MM.1S (cell line): ENCODE results near the gene KANSL2.
"Not testable (repeated sequence)": the region's sequence is repeated elsewhere in the genome, so short reads cannot be mapped to it uniquely, and the experiment has no call there.

ENCODE experiments used
- DNase-seq: peaks from one replicate; pipeline ENCODE4 v3.0.0-alpha.2; 2015
- H2AFZ ChIP-seq: fragments of 300-600 bp; sonication (generic); 2 replicates; pipeline ENCODE4 v1.6.0; 2016; ENCODE audit warnings: antibody characterized with exemption, low read length
- H3F3A ChIP-seq: fragments of 300-600 bp; sonication (generic); 2 replicates; pipeline ENCODE4 v1.6.1; 2016; ENCODE audit warnings: mild to moderate bottlenecking, antibody characterized with exemption, low read length, moderate library complexity, mixed read lengths; ENCODE audit not compliant: insufficient read depth
- H3K27ac ChIP-seq: fragments of 300-600 bp; sonication (generic); 2 replicates; pipeline ENCODE4 v1.5.1; 2016; ENCODE audit warnings: mild to moderate bottlenecking, low read length
- H3K27me3 ChIP-seq: fragments of 300-600 bp; sonication (generic); replicated peaks from 2 replicates; pipeline ENCODE4 v1.6.0; 2016; ENCODE audit warnings: low read length; ENCODE audit not compliant: insufficient read depth
- H3K36me3 ChIP-seq: fragments of 300-600 bp; sonication (generic); replicated peaks from 2 replicates; pipeline ENCODE4 v1.6.1; 2016; ENCODE audit warnings: mild to moderate bottlenecking, low read length, mixed read lengths; ENCODE audit not compliant: insufficient read depth
- H3K4me1 ChIP-seq: fragments of 300-600 bp; sonication (generic); 2 replicates; pipeline ENCODE4 v1.6.1; 2016; ENCODE audit warnings: low read length, mixed read lengths
- H3K4me2 ChIP-seq: fragments of 300-600 bp; sonication (generic); 2 replicates; pipeline ENCODE4 v1.6.0; 2016; ENCODE audit warnings: low read depth, low read length
- H3K4me3 ChIP-seq: fragments of 300-600 bp; sonication (generic); 2 replicates; pipeline ENCODE4 v1.5.1; 2016; ENCODE audit warnings: low read length, mixed read lengths
- H3K79me2 ChIP-seq: fragments of 300-600 bp; sonication (generic); 2 replicates; pipeline ENCODE4 v1.6.1; 2016; ENCODE audit warnings: mixed run types, low read length, mixed read lengths
- H3K9ac ChIP-seq: fragments of 300-600 bp; sonication (generic); 2 replicates; pipeline ENCODE4 v1.6.1; 2016; ENCODE audit warnings: low read length, mixed read lengths
- H3K9me2 ChIP-seq: fragments of 300-600 bp; sonication (generic); replicated peaks from 2 replicates; pipeline ENCODE4 v1.6.1; 2016; ENCODE audit warnings: mild to moderate bottlenecking, low read length, mixed read lengths; ENCODE audit not compliant: insufficient read depth
- H3K9me3 ChIP-seq: fragments of 300-600 bp; sonication (generic); replicated peaks from 2 replicates; pipeline ENCODE4 v1.6.1; 2016; ENCODE audit warnings: mild to moderate bottlenecking, low read length, mixed read lengths; ENCODE audit not compliant: insufficient read depth
- H4K20me1 ChIP-seq: fragments of 300-600 bp; sonication (generic); 2 replicates; pipeline ENCODE4 v1.6.1; 2016; ENCODE audit warnings: mild to moderate bottlenecking, low read length, moderate library complexity, mixed read lengths; ENCODE audit not compliant: insufficient read depth
- CTCF ChIP-seq: fragments of 300-600 bp; sonication (generic); IDR thresholded peaks from 2 replicates; pipeline ENCODE4 v1.5.1; 2016; ENCODE audit warnings: antibody characterized with exemption, low read length, mixed read lengths
- EZH2 ChIP-seq: fragments of 300-600 bp; sonication (generic); optimal IDR thresholded peaks from 2 replicates; pipeline ENCODE3; 2017; ENCODE audit warnings: low read depth, mild to moderate bottlenecking, antibody characterized with exemption, low read length, mixed read lengths
- EZH2phosphoT487 ChIP-seq: fragments of 300-600 bp; sonication (generic); IDR thresholded peaks from 2 replicates; pipeline ENCODE4 v1.6.1; 2018; ENCODE audit warnings: antibody characterized with exemption, low read length

The KANSL2 gene

GRCh38 chr12:48630346-48630745 lies 51.7 kb downstream of the KANSL2 start:
- Histone ChIP-seq H3K4me3 (no peak overlapping the region), H3K27me3 (no peaks in the 10 kb centered on the region), H3K4me2 (no peak overlapping the region), H3F3A (no peaks in the 10 kb centered on the region), H4K20me1 (no peaks in the 10 kb centered on the region), H3K79me2 (no peaks in the 10 kb centered on the region), H3K9me2 (no peaks in the 10 kb centered on the region), H2AFZ (no peak overlapping the region), H3K27ac (no peak overlapping the region), H3K9me3 (no peaks in the 10 kb centered on the region), H3K36me3 (no peaks in the 10 kb centered on the region), H3K9ac (no peak overlapping the region), H3K4me1 (no peaks in the 10 kb centered on the region)
- no peak for TF ChIP-seq EZH2phosphoT487
- no peak for TF ChIP-seq EZH2
- no peak for TF ChIP-seq CTCF
- no peak for DNase-seq

- H3K9me3 ChIP-seq: no peaks in the 10 kb centered on the region
- no peak overlapping the region for H3K4me3 ChIP-seq
- H3K27ac ChIP-seq: no peak overlapping the region
- H3K36me3 ChIP-seq: no peaks in the 10 kb centered on the region
- H3K79me2 ChIP-seq: no peaks in the 10 kb centered on the region
- no peaks in the 10 kb centered on the region for H3K27me3 ChIP-seq
- no peaks in the 10 kb centered on the region for H3K9me2 ChIP-seq
- TF ChIP-seq EZH2phosphoT487 (no peak), CTCF (no peak), EZH2 (no peak)
- no peaks in the 10 kb centered on the region for H3K4me1 ChIP-seq
- no peaks in the 10 kb centered on the region for H4K20me1 ChIP-seq
- no peak for DNase-seq
- no peak overlapping the region for H2AFZ ChIP-seq
- no peaks in the 10 kb centered on the region for H3F3A ChIP-seq
- H3K9ac ChIP-seq: no peak overlapping the region
- no peak overlapping the region for H3K4me2 ChIP-seq
Observed at GRCh38 chr12:48629541-48629940, 52.5 kb downstream of the KANSL2 start.

- TF ChIP-seq CTCF: no peak
- TF ChIP-seq EZH2phosphoT487: no peak
- no peak for TF ChIP-seq EZH2
- H3K4me1 ChIP-seq: no peaks in the 10 kb centered on the region
- H3K79me2 ChIP-seq: no peaks in the 10 kb centered on the region
- H2AFZ ChIP-seq: no peak overlapping the region
- no peak overlapping the region for H3K9ac ChIP-seq
- no peaks in the 10 kb centered on the region for H4K20me1 ChIP-seq
- no peak overlapping the region for H3K4me2 ChIP-seq
- DNase-seq: no peak
- H3K27me3 ChIP-seq: no peaks in the 10 kb centered on the region
- no peaks in the 10 kb centered on the region for H3K36me3 ChIP-seq
- no peak overlapping the region for H3K4me3 ChIP-seq
- H3K9me3 ChIP-seq: no peaks in the 10 kb centered on the region; the same call in 1 of the 2 replicates
- no peaks in the 10 kb centered on the region for H3F3A ChIP-seq
- no peaks in the 10 kb centered on the region for H3K9me2 ChIP-seq
- H3K27ac ChIP-seq: no peak overlapping the region
Observed at GRCh38 chr12:48627556-48627955, 54.5 kb downstream of the KANSL2 start.

- H3K79me2 ChIP-seq, H4K20me1 ChIP-seq, H2AFZ ChIP-seq, H3K4me3 ChIP-seq, H3K9me2 ChIP-seq, H3F3A ChIP-seq, H3K9ac ChIP-seq, H3K9me3 ChIP-seq, H3K4me2 ChIP-seq, H3K27me3 ChIP-seq, H3K27ac ChIP-seq, H3K4me1 ChIP-seq, H3K36me3 ChIP-seq, DNase-seq: not testable (repeated sequence)
Observed at GRCh38 chr12:48622997-48623396, 59.0 kb downstream of the KANSL2 start.
